ENCODE results near the gene AKAP8.
A peak's percentile ranks its signal among the peaks of the same experiment; 100 is the strongest.
"Not testable (repeated sequence)": the region's sequence is repeated elsewhere in the genome, so short reads cannot be mapped to it uniquely, and the experiment has no call there.

AKAP8 gene

DNA sequence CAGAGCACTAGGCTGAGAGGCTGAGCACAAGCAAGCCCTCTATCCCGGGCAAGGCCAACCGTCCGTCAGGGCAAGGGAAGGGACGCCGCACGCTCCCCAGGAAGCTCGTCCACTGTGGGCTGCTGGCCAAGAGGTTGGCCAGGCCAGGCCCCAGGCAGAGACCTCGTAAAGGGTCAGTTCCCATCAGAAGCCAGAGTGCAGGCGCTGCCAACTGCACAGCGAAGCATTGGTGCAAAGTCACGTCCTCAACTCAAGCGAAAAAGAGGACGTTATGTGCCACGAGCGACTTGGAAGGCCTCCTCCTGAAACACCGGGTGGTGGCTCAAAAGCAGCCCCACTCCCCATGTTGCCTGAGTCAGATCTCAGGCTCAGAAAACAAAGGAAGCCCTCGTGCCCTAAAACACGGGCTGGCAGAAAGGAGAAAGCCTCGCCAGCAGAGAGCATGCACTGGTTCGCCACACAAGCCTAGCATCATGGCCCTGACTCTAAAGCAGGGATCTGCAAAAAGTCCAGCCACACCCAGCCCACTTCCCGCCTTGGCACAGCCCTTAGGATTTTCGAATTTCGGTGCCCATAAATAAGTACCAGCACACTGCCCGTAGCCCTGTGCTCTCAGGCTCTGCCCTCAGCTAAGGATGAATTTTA is 4.7 kb downstream of the AKAP8 start:
- FAIRE-seq (no peak), DNase-seq (ENCODE audit: extremely low spot score, insufficient read length, low read depth) (no peak)

DNA sequence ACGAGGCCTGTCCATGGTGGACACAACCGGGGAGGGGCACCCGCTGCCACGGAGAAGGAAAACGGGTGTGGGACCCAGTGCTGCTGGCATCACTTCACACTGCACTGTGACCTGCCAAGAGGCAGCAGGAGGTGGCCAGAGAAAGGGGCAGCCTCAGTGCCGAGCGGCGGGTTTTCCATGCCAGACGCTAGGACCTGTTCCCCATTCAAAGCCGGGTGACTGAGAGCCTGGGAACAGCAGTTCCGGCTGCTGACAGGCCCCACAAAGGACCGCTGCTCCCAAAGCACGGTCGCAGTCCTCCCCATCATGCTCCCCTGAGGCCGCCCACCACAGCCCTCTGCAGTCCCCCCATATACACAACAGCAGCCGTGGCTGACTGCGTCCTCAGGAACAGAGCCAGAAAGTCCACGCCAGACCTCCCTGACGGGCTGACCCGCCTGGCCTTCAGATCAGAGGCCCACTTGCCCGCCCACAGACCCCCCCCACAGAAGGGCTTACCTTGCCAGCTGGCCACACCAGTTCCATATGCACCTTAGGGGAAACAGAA is 5.4 kb downstream of the AKAP8 start:
- FAIRE-seq, result no peak
- no peak for DNase-seq (ENCODE audit: extremely low spot score, insufficient read length, low read depth)

DNA sequence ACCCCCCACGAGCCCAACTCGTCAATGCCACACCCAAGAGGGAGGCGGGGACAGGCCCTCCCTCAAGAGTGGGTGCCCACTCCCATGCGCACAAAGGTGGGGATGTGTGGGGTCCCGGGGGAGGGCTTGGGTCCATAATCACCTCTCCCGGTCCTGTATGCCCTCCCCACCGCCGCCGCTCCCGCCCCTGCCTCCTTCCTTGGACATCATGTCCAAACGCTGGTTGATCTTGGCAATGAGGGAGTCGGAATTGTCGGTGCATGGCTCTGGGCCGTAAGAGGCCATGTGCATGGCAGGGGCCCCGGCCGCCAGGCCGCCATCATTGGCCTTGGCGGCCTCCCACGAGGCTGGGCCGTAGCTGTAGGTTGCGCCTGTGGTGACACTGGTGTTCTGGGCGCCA is 5.9 kb downstream of the AKAP8 start:
- DNase-seq (ENCODE audit: extremely low spot score, insufficient read length, low read depth) (no peak), FAIRE-seq (no peak)

DNA sequence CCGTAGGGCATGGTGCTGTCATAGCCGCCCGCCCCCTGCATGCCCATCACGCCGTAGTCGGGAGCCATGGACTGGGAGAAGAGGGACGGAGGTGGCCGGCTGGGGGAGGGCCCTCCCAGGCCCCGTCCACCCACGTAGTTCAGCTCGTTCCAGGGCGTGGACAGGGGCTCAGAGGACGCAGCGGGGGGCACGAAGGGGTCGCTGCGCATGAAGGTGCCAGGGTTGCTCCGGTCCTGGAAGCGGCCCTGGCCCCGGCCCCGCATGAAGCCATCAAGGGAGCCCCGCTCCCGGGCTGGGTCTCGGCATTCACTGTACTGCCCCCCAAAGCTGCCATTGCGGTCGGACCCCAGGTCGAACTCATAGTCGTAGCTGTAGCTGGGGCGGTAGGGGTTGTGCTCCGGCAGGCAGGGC is 6.7 kb downstream of the AKAP8 start:
- no peak for FAIRE-seq

DNA sequence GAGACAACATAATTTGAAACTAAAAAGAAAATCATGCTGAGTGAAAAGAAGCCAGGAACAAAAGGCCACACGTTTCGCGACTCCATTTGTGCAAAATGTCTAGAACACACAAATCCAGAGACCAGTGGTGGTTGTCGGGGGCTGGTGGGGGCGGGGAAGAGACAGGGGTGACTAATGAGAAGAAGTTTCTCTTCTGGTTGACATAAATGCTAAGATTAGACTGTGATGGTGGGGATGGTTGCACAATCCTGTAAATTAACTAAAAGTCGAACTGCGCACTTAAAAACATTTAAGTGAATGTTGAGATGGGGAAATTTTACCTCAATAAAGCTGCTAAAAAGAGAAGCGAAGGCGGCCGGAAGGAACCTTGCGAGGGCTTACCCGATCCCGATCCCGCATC is 7.1 kb downstream of the AKAP8 start:
- no peak for DNase-seq (ENCODE audit: extremely low spot score, insufficient read length, low read depth)
- FAIRE-seq, result no peak

More for the DNA sequence above, 6.7 kb downstream of the AKAP8 start:
- no peak for DNase-seq (ENCODE audit: extremely low spot score, insufficient read length, low read depth)

DNA sequence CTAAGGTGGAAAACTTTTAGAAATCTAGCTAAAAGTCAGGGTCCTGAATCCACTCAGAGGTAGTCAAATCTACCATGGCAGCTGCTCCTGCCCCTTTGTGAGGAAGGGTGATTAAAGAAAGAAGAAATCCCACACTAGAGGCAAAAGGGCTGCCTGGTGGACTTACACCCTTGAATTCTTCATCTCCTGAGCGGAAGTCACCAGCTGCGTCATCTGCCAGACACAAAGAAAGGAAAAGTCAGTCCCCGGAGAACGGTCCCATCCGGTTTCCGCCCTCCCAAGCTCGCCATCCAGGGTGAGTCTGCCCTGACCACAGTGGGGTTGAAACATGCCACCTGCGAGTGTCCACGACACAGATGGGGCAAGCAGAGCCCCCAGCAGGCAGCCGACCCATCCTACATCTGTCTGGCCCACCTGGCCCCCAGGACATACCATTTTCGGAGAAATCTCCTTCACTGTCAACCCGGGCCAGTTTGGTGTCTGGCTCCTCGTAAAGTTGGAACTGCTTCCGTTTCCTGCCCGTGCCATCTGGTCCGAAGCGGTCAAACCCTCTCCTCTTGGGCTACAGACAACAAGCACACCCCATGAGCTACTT is 7.7 kb downstream of the AKAP8 start:
- DNase-seq (ENCODE audit: extremely low spot score, insufficient read length, low read depth) (no peak), FAIRE-seq (no peak)

DNA sequence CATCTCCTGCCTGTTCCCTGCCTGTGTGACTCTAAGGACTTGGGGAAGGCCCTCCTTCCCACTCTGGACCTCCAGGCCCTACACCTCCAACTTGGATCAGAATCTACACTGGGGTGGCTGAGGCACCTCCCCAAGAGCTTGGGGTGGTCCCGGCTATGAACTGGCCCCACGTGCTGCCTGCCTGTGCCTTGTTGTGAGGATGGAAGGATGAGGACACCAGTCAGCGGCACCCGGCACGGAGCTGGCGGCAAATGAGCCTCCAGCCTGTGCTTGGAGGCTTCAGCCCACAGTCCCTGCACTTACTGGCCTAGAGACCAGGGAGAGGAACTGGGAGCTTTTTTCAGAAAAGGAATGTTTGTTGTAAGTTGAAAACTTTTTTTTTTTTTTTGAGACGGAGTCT is 8.5 kb downstream of the AKAP8 start:
- FAIRE-seq (no peak), DNase-seq (ENCODE audit: extremely low spot score, insufficient read length, low read depth) (no peak)

DNA sequence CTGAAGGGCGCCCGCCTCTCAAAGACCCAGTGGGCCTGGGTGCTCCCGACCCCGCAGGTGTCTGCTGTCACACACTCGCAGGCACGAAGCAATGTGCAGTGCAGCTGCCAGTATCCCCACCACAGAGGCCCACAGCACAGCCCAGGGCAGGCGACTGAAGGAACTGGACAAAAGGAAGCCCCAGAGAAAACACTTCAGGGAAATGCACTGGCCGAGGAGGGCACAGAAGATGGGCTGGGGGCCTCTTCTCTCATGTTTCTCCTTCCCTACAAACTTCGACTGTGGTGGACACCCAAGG is 10.0 kb downstream of the AKAP8 start:
- DNase-seq (ENCODE audit: extremely low spot score, insufficient read length, low read depth) (no peak), FAIRE-seq (no peak)

DNA sequence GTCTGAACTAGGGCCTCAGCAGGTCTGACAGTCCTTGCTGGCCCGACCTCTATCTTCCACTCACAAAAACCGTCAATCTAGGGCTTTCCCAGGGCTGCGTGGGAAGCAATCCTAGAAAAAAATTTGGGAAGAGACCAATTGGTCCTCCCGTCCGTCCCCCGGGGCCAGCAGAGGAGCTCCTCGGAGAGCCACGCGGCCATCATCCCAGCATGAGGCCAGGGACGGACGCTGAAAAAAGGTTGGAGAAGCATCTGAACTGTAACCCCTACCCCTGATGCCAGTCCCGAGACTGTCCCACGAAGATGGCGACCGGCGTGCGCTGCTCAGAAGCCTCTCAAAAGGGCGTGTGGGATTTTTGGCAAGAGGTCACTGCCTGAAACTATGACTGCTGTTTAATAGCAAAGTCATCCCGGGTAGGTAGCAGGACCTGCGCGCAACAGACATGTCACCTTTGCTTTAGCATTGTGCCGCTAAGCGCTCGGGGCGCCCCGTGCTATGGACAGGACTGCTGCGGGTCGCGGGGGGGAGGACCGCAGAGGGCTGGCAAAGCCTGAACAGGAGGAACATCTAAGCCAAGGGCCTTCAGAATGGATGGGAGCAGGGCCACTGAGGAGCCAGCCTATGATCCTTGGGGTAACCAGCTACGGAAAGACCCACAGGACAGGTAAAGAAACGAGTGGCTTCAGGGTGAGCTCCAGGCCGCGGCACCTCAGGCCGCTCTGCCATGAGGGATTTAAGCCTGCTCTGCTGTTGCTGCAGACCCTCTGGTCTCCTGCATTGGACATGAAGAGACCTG is 10.6 kb downstream of the AKAP8 start:
- FAIRE-seq (no peak), DNase-seq (ENCODE audit: extremely low spot score, insufficient read length, low read depth) (no peak)

DNA sequence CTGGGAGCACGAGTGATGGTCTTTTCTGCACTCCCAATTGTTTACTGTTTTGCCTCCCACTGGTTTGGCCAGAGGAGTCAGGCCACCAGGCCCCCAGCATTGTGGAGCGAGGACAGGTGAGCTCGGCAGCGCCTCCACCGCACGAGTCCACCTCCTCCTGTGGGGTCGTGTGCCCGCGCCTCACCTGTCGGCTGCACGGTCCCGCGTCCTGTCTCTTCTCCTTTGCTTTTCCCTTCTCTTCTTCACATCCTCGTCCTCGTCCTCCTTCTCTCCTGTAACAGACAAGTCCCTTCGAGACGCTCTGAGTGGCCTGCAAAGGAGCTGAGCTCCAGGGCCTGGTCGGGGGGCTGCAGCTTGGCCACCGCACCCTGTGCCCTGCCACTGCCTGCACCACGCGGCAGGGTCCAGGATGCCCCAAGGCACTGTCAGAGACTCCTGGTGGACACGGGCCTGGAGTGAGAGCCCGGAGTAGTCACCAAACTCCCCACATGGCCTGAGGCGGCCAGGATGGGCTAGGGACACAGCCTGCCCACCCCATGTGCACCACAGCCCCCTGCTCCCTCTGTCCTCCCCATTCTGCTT is 11.4 kb downstream of the AKAP8 start:
- FAIRE-seq (no peak), DNase-seq (ENCODE audit: extremely low spot score, insufficient read length, low read depth) (no peak)

DNA sequence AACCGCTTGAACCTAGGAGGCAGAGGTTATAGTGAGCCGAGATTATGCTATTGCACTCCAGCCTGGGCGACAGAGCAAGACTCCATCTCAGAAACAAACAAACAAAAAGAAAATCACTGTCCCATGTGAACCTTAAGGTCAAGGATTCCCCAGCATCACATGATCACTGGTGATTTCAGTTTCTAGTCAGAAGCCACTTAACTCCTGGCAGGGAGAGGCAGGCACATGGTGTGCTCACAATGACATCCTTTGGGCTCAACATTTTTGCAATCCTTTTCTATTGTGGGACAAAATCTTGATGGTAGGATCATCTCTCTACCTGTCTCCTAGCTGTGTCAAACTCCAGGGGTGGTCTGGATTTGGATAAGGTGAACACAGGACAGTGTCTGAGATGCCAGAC is 12.1 kb downstream of the AKAP8 start:
- DNase-seq (ENCODE audit: extremely low spot score, insufficient read length, low read depth), result no peak
- FAIRE-seq, result no peak

DNA sequence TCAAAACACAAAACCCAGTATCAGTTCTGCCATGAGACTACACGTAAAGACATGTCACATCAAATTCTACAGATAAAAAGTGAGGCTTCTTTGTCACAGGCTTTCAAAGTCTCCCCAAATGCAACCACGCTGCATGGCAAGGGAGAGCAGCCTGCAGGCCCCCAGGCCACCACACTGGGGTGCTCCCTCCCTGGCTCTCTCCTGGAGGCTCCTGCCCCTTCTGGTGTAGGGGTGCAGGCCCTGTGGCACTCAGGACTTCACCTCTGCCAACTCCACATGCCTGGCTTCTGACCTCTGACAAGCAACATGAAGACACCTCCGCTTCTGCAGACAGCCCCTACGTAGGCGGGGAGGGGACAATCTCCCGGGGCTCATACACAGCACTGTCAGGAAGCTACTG is 14.3 kb downstream of the AKAP8 start:
- FAIRE-seq (no peak), DNase-seq (ENCODE audit: extremely low spot score, insufficient read length, low read depth) (no peak)

DNA sequence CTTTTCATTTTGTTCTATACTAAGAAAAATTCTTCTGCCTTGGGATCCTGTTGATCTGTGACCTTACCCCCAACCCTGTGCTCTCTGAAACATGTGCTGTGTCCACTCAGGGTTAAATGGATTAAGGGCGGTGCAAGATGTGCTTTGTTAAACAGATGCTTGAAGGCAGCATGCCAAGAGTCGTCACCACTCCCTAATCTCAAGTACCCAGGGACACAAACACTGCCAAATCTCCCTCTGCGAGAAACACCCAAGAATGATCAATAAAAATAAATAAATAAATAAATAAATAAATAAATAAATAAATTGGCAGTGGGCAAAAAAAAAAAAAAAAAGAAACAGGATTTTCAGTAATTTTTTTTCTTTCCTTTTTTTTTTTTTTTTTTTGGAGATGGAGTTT is 15.8 kb downstream of the AKAP8 start:
- FAIRE-seq; DNase-seq (ENCODE audit: extremely low spot score, insufficient read length, low read depth): not testable (repeated sequence)

DNA sequence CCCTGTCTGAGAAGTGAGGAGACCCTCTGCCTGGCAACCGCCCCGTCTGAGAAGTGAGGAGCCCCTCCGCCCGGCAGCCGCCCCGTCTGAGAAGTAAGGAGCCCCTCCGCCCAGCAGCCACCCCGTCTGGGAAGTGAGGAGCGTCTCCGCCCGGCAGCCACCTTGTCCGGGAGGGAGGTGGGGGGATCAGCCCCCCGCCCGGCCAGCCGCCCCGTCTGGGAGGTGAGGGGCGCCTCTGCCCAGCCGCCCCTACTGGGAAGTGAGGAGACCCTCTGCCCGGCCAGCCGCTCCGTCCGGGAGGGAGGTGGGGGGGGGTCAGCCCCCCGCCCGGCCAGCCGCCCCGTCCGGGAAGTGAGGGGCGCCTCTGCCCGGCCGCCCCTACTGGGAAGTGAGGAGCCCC is 16.5 kb downstream of the AKAP8 start:
- not testable (repeated sequence) for DNase-seq (ENCODE audit: extremely low spot score, insufficient read length, low read depth); FAIRE-seq

DNA sequence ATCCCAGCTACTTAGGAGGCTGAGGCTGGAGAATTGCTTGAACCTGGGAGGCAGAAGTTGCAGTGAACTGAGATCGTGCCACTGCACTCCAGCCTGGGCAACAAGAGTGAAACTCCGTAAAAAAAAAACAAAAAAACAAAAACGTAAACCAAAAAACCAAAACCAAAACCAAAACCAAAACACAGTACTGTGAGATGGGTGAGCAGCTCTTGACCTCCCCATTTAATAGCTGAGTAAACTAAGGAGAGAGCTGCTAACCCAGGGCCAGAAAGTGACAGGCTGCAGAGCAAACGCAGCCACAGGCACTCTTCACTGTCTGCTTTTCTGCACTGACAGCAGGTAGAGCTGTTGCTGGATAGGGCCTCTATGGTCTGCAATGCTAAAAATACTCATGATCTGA is 19.6 kb downstream of the AKAP8 start:
- DNase-seq (ENCODE audit: extremely low spot score, insufficient read length, low read depth), result not testable (repeated sequence)
- peak; percentile 67 for FAIRE-seq

DNA sequence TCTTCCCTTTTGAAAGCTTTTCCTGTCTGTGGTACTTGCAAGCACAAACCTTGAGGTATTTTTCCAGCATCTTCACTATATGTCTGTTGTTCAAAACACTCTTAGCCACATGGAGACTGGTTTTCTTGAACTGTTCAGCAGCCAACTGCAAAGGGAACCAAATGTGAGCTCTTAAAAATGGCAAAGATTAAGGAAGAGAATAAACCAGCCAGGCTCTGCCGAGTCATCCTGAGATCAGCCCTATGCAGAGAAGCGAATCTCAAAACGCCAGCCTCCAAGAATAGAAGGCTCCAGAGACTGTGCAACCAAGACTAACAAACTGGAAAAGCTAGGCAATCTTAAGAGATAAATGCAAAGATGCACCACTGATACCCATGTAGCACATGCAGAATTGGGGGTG is 20.7 kb downstream of the AKAP8 start:
- no peak for DNase-seq (ENCODE audit: extremely low spot score, insufficient read length, low read depth)
- no peak for FAIRE-seq

DNA sequence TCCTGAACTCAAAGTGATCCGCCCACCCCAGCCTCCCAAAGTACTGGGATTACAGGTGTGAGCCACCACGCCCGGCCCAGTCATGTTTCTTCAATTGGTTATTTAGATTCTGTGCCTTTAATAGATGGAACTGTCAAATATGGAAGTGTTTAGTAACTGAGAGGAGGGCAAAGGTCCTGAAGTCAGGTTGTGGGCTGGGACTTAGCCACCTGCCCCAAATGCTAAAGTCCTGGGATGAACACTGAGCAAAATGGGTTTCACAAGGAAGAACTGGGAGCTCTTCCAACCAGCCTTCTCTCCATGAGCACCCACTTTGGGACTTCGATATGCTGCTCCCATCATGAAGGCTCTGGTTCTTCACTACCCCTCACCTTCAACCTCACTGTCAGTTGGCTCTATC is 21.7 kb downstream of the AKAP8 start:
- FAIRE-seq (no peak), DNase-seq (ENCODE audit: extremely low spot score, insufficient read length, low read depth) (no peak)

DNA sequence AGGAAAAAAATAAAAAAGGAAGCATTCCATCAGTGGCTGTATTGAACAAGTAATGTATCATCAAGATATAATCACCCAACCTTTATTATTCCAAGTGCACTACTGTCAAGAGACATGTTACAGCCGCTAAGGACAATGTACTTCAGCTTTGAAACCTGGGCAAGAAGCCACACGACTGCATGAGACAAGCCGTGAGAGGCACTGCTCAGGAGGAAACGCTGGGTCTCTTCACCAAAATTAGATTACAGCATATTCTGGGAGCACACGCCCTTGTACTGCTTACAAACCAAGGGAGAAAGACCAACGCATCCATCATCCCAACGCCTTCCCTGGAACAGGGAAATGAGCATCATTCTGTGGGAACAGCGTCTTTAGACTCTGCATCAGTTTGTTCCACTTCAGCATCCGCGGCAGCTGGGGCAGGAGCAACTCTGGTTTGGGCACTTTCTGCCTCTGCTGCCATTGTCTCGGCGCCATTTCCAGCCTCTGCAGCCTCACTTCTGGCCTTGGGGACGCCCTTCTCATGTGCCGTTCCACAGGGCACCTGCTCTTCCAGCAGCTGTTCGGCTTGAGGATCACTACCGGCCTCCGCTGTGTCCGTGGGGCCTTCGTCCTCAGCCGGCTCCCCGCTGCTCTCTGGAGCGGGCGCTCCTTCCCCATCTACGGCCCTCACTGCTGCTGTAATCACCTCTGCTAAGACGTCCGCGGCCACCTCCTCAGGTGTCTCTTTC is 24.9 kb downstream of the AKAP8 start:
- FAIRE-seq (no peak), DNase-seq (ENCODE audit: extremely low spot score, insufficient read length, low read depth) (no peak)

DNA sequence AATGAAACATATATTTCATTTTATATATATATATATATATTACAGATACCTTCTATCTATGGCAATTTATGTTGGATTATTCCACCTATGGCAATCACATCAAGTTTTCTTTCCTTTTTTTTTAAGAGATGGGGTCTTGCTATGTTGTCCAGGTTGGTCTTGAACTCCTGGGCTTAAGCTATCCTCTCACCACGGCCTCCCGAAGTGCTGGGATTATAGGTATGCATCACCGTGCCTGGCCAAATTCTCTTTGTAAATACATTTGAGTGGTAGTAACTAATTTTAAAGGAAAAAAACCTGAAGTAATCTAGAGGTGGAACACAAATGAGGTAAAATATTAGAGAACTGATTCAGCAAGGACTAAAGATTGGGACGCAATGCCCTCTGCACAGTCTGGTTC is 25.7 kb downstream of the AKAP8 start:
- no peak for FAIRE-seq
- DNase-seq (ENCODE audit: extremely low spot score, insufficient read length, low read depth), result no peak

DNA sequence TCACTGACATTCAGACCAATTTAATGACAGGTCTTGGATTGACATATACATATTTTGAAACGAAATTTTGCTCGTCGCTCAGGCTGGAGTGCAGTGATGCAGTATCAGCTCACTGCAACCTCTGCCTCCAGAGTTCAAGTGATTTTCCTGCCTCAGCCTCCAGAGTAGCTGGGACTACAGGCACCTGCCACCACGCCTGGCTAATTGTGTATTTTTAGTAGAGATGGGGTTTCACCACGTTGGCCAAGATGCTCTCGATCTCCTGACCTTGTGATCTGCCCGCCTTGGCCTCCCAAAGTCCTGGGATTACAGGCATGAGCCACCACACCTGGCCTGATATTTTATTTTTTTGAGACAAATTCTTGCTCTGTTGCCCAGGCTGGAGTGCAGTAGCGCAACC is 27.1 kb downstream of the AKAP8 start:
- DNase-seq (ENCODE audit: extremely low spot score, insufficient read length, low read depth); FAIRE-seq: not testable (repeated sequence)
